M059J (cell line): ENCODE results near the gene CACNA1D. TPM values are rescaled to one million over a fixed set of nuclear protein-coding genes. Genes with fewer than 3 reads are reported as not detected.
"Not testable (repeated sequence)": the region's sequence is repeated elsewhere in the genome, so short reads cannot be mapped to it uniquely, and the experiment has no call there.

ENCODE experiments used
- DNase-seq: peaks from one replicate; pipeline ENCODE4 v3.0.0-alpha.2; 2012; ENCODE audit warnings: low read depth
- total RNA-seq: library from RNA; depleted of rRNA; stranded (reverse); fragments of >200 nt; shearing (Covaris generic); gene quantifications from 2 replicates; pipeline ENCODE4 v1.2.3, GENCODE V29; 2014; rRNA removed

The CACNA1D gene
- not detected in 2 replicates for total RNA-seq

GRCh38 chr3:53493963-53494791 lies at the start of gene CACNA1D:
CACNA1D (plus strand) TSS chr3:53494611; CDS start chr3:53495167, 556 bp downstream.
- no peak for DNase-seq

GRCh38 chr3:53457068-53457467 lies 37.3 kb upstream of the CACNA1D start:
- no peak for DNase-seq

GRCh38 chr3:53460326-53460725 lies 34.1 kb upstream of the CACNA1D start:
- no peak for DNase-seq

GRCh38 chr3:53464424-53464823 lies 30.0 kb upstream of the CACNA1D start:
- peak; percentile 18 for DNase-seq

- DNase-seq, result not testable (repeated sequence)
These were observed 24.7 kb upstream of the CACNA1D start for GRCh38 chr3:53469758-53470157.

GRCh38 chr3:53473422-53473821 lies 21.0 kb upstream of the CACNA1D start:
- DNase-seq, result no peak

GRCh38 chr3:53476372-53476771 lies 18.0 kb upstream of the CACNA1D start:
- DNase-seq, result not testable (repeated sequence)

GRCh38 chr3:53477689-53478088 lies 16.7 kb upstream of the CACNA1D start:
- not testable (repeated sequence) for DNase-seq

GRCh38 chr3:53478166-53478830 lies 16.1 kb upstream of the CACNA1D start:
- no peak for DNase-seq

GRCh38 chr3:53478921-53479664 lies 15.3 kb upstream of the CACNA1D start:
- DNase-seq, result no peak

GRCh38 chr3:53482227-53482626 lies 12.2 kb upstream of the CACNA1D start:
- no peak for DNase-seq

- DNase-seq, result no peak
These were observed 10.6 kb upstream of the CACNA1D start for GRCh38 chr3:53483821-53484220.

- no peak for DNase-seq
These were observed 9.4 kb upstream of the CACNA1D start for GRCh38 chr3:53484984-53485383.

GRCh38 chr3:53485675-53486403 lies 8.6 kb upstream of the CACNA1D start:
- DNase-seq, result no peak

GRCh38 chr3:53486961-53487654 lies 7.3 kb upstream of the CACNA1D start:
- DNase-seq, result no peak

- no peak for DNase-seq
These were observed 5.0 kb upstream of the CACNA1D start for GRCh38 chr3:53489386-53489785.

GRCh38 chr3:53489787-53490458 lies 4.5 kb upstream of the CACNA1D start:
- DNase-seq, result no peak

- DNase-seq, result no peak
These were observed 3.9 kb upstream of the CACNA1D start for GRCh38 chr3:53490459-53490968.

- no peak for DNase-seq
These were observed 3.1 kb upstream of the CACNA1D start for GRCh38 chr3:53491276-53491675.

GRCh38 chr3:53493595-53493962 lies 832 bp upstream of the CACNA1D start:
- DNase-seq, result no peak
